Activated T-helper 1 cell treated with anti-CD3 and anti-CD28 coated beads, Interleukin-2, amount 50 U/mL, for 16 hours (primary cell): Measurements from ENCODE around the gene ANKS4B.
"Not testable (repeated sequence)": the region's sequence is repeated elsewhere in the genome, so short reads cannot be mapped to it uniquely, and the experiment has no call there.

Source experiments
- DNase-seq, 2 donors: peaks; one replicate each; pipeline ENCODE4 v3.0.0-alpha.2; 2020; ENCODE audit warnings: low read depth in 1 of 2, low spot score in 1 of 2

Gene ANKS4B

GRCh38 chr16:21284414-21284813 lies 50.9 kb downstream of the ANKS4B start:
- DNase-seq: no peak

GRCh38 chr16:21285314-21285713 lies 51.8 kb downstream of the ANKS4B start:
- no peak for DNase-seq

GRCh38 chr16:21289789-21290188 lies 56.3 kb downstream of the ANKS4B start:
- not testable (repeated sequence) for DNase-seq

- DNase-seq: no peak
Measured at GRCh38 chr16:21300309-21301167, 67.0 kb downstream of the ANKS4B start.

- peak in 1 of 2 donors; percentile 6 for DNase-seq
Measured at GRCh38 chr16:21301168-21301894, 67.8 kb downstream of the ANKS4B start.

GRCh38 chr16:21301895-21302291 lies 68.4 kb downstream of the ANKS4B start:
- DNase-seq: no peak

- DNase-seq: no peak
Measured at GRCh38 chr16:21302454-21302853, 69.0 kb downstream of the ANKS4B start.

GRCh38 chr16:21302898-21303528 lies 69.5 kb downstream of the ANKS4B start:
- DNase-seq: no peak
